ENCODE results near the gene HBZ.

DNA sequence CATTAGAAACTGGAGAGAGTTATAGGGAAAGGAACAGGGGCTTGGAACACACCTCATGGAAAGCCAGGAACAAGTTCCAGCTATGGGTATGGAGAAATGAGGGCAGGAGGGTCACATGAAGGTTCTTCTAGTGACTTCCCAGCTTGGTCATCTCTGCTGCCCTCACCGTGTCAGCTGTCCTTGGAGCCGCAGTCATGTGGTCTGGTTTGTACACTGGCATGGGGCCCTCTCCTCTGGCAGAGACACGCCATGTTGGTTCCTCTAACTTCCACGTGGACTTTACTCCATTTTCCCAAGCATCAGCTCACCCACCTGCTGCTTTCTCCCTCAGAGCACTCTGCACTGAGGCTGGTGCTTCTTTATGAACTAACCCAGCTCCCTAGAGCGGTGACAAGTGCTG, 48.1 kb upstream of the HBZ start:
- TF ChIP-seq, protein P1, sequence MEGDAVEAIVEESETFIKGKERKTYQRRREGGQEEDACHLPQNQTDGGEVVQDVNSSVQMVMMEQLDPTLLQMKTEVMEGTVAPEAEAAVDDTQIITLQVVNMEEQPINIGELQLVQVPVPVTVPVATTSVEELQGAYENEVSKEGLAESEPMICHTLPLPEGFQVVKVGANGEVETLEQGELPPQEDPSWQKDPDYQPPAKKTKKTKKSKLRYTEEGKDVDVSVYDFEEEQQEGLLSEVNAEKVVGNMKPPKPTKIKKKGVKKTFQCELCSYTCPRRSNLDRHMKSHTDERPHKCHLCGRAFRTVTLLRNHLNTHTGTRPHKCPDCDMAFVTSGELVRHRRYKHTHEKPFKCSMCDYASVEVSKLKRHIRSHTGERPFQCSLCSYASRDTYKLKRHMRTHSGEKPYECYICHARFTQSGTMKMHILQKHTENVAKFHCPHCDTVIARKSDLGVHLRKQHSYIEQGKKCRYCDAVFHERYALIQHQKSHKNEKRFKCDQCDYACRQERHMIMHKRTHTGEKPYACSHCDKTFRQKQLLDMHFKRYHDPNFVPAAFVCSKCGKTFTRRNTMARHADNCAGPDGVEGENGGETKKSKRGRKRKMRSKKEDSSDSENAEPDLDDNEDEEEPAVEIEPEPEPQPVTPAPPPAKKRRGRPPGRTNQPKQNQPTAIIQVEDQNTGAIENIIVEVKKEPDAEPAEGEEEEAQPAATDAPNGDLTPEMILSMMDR (IDR thresholded peaks at IDR 0.05): no peak
- no peak for TF ChIP-seq POLR2A (IDR thresholded peaks at IDR 0.05)
